Measurements from ENCODE around the gene COPA.

DNA sequence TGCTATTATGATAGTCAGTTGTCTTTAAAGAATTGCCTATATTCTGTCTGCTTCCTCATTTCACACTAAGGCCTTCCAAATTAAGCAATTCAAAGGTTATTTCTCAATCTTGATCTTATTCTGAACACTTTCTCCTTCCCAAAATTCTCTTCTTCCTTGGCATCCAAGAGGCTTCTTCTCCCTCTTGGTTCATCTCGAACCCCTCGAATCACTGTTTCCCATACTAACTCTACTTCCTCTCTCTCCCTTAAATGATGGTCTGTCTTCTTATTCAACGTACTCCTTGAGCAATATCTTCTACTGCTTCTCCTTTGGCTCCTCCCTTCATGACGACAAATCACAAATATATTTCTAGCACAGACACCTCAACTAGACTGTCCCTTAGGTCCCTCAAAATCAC, 4.5 kb downstream of the COPA start:
- TF ChIP-seq, protein P1, sequence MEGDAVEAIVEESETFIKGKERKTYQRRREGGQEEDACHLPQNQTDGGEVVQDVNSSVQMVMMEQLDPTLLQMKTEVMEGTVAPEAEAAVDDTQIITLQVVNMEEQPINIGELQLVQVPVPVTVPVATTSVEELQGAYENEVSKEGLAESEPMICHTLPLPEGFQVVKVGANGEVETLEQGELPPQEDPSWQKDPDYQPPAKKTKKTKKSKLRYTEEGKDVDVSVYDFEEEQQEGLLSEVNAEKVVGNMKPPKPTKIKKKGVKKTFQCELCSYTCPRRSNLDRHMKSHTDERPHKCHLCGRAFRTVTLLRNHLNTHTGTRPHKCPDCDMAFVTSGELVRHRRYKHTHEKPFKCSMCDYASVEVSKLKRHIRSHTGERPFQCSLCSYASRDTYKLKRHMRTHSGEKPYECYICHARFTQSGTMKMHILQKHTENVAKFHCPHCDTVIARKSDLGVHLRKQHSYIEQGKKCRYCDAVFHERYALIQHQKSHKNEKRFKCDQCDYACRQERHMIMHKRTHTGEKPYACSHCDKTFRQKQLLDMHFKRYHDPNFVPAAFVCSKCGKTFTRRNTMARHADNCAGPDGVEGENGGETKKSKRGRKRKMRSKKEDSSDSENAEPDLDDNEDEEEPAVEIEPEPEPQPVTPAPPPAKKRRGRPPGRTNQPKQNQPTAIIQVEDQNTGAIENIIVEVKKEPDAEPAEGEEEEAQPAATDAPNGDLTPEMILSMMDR (IDR thresholded peaks at IDR 0.05): no peak
- TF ChIP-seq POLR2A (IDR thresholded peaks at IDR 0.05): no peak
